RWPE1 (cell line): Measurements from ENCODE around the gene LCN6.
A peak's percentile ranks its signal among the peaks of the same experiment; 100 is the strongest.
"Not testable (repeated sequence)": the region's sequence is repeated elsewhere in the genome, so short reads cannot be mapped to it uniquely, and the experiment has no call there.

Experiments used
- CTCF ChIA-PET: fragments of 350-600 bp; sonication (Branson Sonifier 250); formaldehyde crosslinking; extraction: SDS; loops from one replicate; lab custom pipeline; 2021; lab: Yijun Ruan, JAX
- POLR2A ChIA-PET: fragments of 400-600 bp; formaldehyde crosslinking; extraction: SDS; loops from one replicate; lab custom pipeline; 2020; ENCODE audit warnings: antibody characterized with exemption; ENCODE audit not compliant: low non-redundant PET; lab: Yijun Ruan, JAX
- DNase-seq: peaks from one replicate; pipeline ENCODE4 v3.0.0; 2012; ENCODE audit warnings: low spot score
- H3K27ac ChIP-seq: fragments of 450-650 bp; 2 replicates; pipeline ENCODE4 v1.5.1; 2017
- CTCF ChIP-seq: fragments of 450-650 bp; conservative IDR thresholded peaks from 2 replicates; pipeline ENCODE4 v1.5.1; 2017; ENCODE audit warnings: low read depth, mild to moderate bottlenecking

The LCN6 gene

GRCh38 chr9:136748201-136748600, at the start of gene LCN6:
TSS of gene LCN6 (minus strand) at chr9:136748525. CDS start at chr9:136748483, 42 bp downstream.
- no peak for TF ChIP-seq CTCF
- H3K27ac ChIP-seq = no peak within 1 kb of the TSS
- POLR2A ChIA-PET = no interaction called here
- DNase-seq = no peak
- CTCF ChIA-PET = interaction anchor here (0.6 kb wide), 1 partner anchor 52 kb away, joined by 4 read pairs; no protein-coding TSS in a partner anchor

- POLR2A ChIA-PET, CTCF ChIA-PET, H3K27ac ChIP-seq, DNase-seq: not testable (repeated sequence)
These were observed 48.5 kb upstream of the LCN6 start for GRCh38 chr9:136796775-136797347.

- DNase-seq = no peak
- CTCF ChIA-PET = no interaction called here
- no peak within 1 kb of the TSS for H3K27ac ChIP-seq
- TF ChIP-seq CTCF = no peak
- POLR2A ChIA-PET = no interaction called here
These were observed 48.0 kb upstream of the LCN6 start, which contains the start of gene CCDC183 for GRCh38 chr9:136796238-136796774. TSS of gene CCDC183 (plus strand) at chr9:136796338. CDS start at chr9:136796398, 60 bp downstream.

GRCh38 chr9:136795000-136795348, 46.6 kb upstream of the LCN6 start:
- ChIA-PET CTCF (no interaction called here), POLR2A (no interaction called here)
- H3K27ac ChIP-seq = peak overlapping the region; percentile 89
- DNase-seq = no peak
- no peak for TF ChIP-seq CTCF

- DNase-seq = no peak
- H3K27ac ChIP-seq = peak overlapping the region; percentile 89
- TF ChIP-seq CTCF = no peak
- ChIA-PET CTCF (interaction anchor here (1.0 to 1.2 kb wide), 2 partner anchors 49 to 234 kb away, joined by 3 read pairs; partner anchors contain the start of gene ABCA2), POLR2A (no interaction called here)
These were observed 46.1 kb upstream of the LCN6 start for GRCh38 chr9:136794281-136794999.

GRCh38 chr9:136793086-136793946, 45.0 kb upstream of the LCN6 start:
- peak; percentile 36 for DNase-seq
- CTCF ChIA-PET = interaction anchor here (0.6 to 2.4 kb wide), 7 partner anchors 13 to 235 kb away, joined by 3 to 16 read pairs (median 3); partner anchors contain the start of genes ABCA2 and RABL6

More at GRCh38 chr9:136793086-136793946, 45.0 kb upstream of the LCN6 start:
- H3K27ac ChIP-seq = peak overlapping the region; percentile 89
- POLR2A ChIA-PET = interaction anchor here (1.2 kb wide), 1 partner anchor 13 kb away, joined by 5 read pairs; no protein-coding TSS in a partner anchor
- no peak for TF ChIP-seq CTCF
